Activated CD8-positive, alpha-beta T cell treated with anti-CD3 and anti-CD28 coated beads for 36 hours (primary cell): Measurements from ENCODE around the gene ATG9B. TPM values are rescaled to one million over a fixed set of nuclear protein-coding genes. Genes with fewer than 3 reads are reported as not detected.

ENCODE experiments used
- ATAC-seq: fragments of 200-7000 bp; cut with Tn5 transposase; one replicate; pipeline ENCODE4 v1.10.0; 2021; ENCODE audit warnings: mild to moderate bottlenecking, moderate library complexity
- CTCF ChIA-PET: fragments of 350-600 bp; sonication (Branson Sonifier 250); formaldehyde crosslinking; loops from one replicate; lab custom pipeline; 2021; ENCODE audit warnings: antibody characterized with exemption; lab: Charles Lee
- POLR2A ChIA-PET: fragments of 350-600 bp; sonication (Branson Sonifier 250); formaldehyde crosslinking; loops from one replicate; lab custom pipeline; 2021; ENCODE audit warnings: antibody characterized with exemption; lab: Charles Lee
- DNase-seq: peaks from one replicate; pipeline ENCODE4 v3.0.0-alpha.2; 2020
- H3K27ac Mint-ChIP-seq: one replicate; pipeline ENCODE4 v1.8.0; 2021; ENCODE audit warnings: mild to moderate bottlenecking, mixed read lengths
- H3K27me3 Mint-ChIP-seq: one replicate; pipeline ENCODE4 v1.8.0; 2021; ENCODE audit warnings: mixed read lengths
- H3K36me3 Mint-ChIP-seq: one replicate; pipeline ENCODE4 v1.8.0; 2021; ENCODE audit warnings: low read depth, mixed read lengths
- H3K4me1 Mint-ChIP-seq: one replicate; pipeline ENCODE4 v1.8.0; 2021; ENCODE audit warnings: low read depth, mixed read lengths
- H3K4me3 Mint-ChIP-seq: one replicate; pipeline ENCODE4 v1.8.0; 2021; ENCODE audit warnings: mild to moderate bottlenecking, moderate library complexity, mixed read lengths
- H3K9me3 Mint-ChIP-seq: one replicate; pipeline ENCODE4 v1.8.0; 2021; ENCODE audit warnings: mixed read lengths
- CTCF ChIP-seq: fragments of 200-600 bp; IDR thresholded peaks from one replicate; pipeline ENCODE4 v1.8.0; 2022; ENCODE audit warnings: antibody characterized with exemption, mild to moderate bottlenecking
- intact Hi-C: fragments of 100-400 bp; cut with micrococcal nuclease; formaldehyde crosslinking; loops from one replicate; pipeline ENCODE4 v1.10.0; 2022
- total RNA-seq, 2 experiments: library from RNA; stranded (reverse); gene quantifications; one replicate each; pipeline ENCODE4 v1.2.3, GENCODE V29; 2021

The ATG9B gene
- total RNA-seq, 2 experiments from 2014 or later, result 12.6 to 14.0 TPM

- POLR2A ChIA-PET, result interaction anchor here (1.0 kb wide), 1 partner anchor 10 kb away, joined by 3 read pairs; no protein-coding TSS in a partner anchor
- intact Hi-C loops, result no loop called here
- TF ChIP-seq CTCF, result no peak
- Mint-ChIP-seq H3K36me3 (peaks cover 13% of the 10 kb centered on the region), H3K4me1 (no peaks in the 10 kb centered on the region), H3K9me3 (no peaks in the 10 kb centered on the region), H3K27me3 (no peaks in the 10 kb centered on the region), H3K4me3 (no peak overlapping the region), H3K27ac (no peak overlapping the region)
- ATAC-seq, result no peak
- CTCF ChIA-PET, result no interaction called here
- no peak for DNase-seq
Measured at GRCh38 chr7:151069841-151070573, 45.7 kb upstream of the ATG9B start.

- peaks cover 13% of the 10 kb centered on the region for H3K36me3 Mint-ChIP-seq
Measured at GRCh38 chr7:151068069-151068773, 43.9 kb upstream of the ATG9B start.

GRCh38 chr7:151066273-151066974 is 42.1 kb upstream of the ATG9B start:
- ChIA-PET POLR2A (interaction anchor here (0.5 to 0.7 kb wide), 2 partner anchors 11 to 12 kb away, joined by 3 to 4 read pairs; no protein-coding TSS in a partner anchor), CTCF (interaction anchor here (1.3 kb wide), 1 partner anchor 58 kb away, joined by 4 read pairs; no protein-coding TSS in a partner anchor)
- TF ChIP-seq CTCF, result no peak
- Mint-ChIP-seq H3K27ac (no peak overlapping the region), H3K27me3 (no peaks in the 10 kb centered on the region), H3K4me3 (no peak overlapping the region), H3K36me3 (peaks cover 10% of the 10 kb centered on the region), H3K4me1 (peaks cover 6% of the 10 kb centered on the region), H3K9me3 (no peaks in the 10 kb centered on the region)
- intact Hi-C loops, result no loop called here
- DNase-seq, result no peak
- no peak for ATAC-seq

More at GRCh38 chr7:151068069-151068773, 43.9 kb upstream of the ATG9B start:
- no peak for ATAC-seq
- H3K4me3 Mint-ChIP-seq, result no peak overlapping the region
- TF ChIP-seq CTCF, result no peak
- no peaks in the 10 kb centered on the region for H3K4me1 Mint-ChIP-seq
- no peaks in the 10 kb centered on the region for H3K27me3 Mint-ChIP-seq
- intact Hi-C loops, result no loop called here
- CTCF ChIA-PET, result interaction anchor here (1.3 to 1.5 kb wide), 4 partner anchors 9 to 50 kb away, joined by 3 to 5 read pairs (median 4); partner anchors contain the start of gene FASTK
- POLR2A ChIA-PET, result interaction anchor here (0.6 to 2.0 kb wide), 4 partner anchors 9 to 39 kb away, joined by 3 to 7 read pairs (median 3); partner anchors contain the start of gene FASTK
- DNase-seq, result no peak
- no peak overlapping the region for H3K27ac Mint-ChIP-seq
- no peaks in the 10 kb centered on the region for H3K9me3 Mint-ChIP-seq

- no peak overlapping the region for H3K27ac Mint-ChIP-seq
- no peak for TF ChIP-seq CTCF
Measured at GRCh38 chr7:151065516-151065915, 41.2 kb upstream of the ATG9B start.

More at GRCh38 chr7:151065516-151065915, 41.2 kb upstream of the ATG9B start:
- H3K4me3 Mint-ChIP-seq, result no peak overlapping the region
- no peaks in the 10 kb centered on the region for H3K9me3 Mint-ChIP-seq
- no peak for ATAC-seq
- intact Hi-C loops, result no loop called here
- H3K4me1 Mint-ChIP-seq, result peaks cover 15% of the 10 kb centered on the region
- ChIA-PET CTCF (no interaction called here), POLR2A (no interaction called here)
- H3K27me3 Mint-ChIP-seq, result no peaks in the 10 kb centered on the region
- DNase-seq, result no peak
- peaks cover 10% of the 10 kb centered on the region for H3K36me3 Mint-ChIP-seq
